NOMO-1 treated with DMSO at 0.1 percent for 48 hours (cell line): ENCODE measurements around the gene KCNQ1.

Experiments used
- DNase-seq: peaks from one replicate; lab custom pipeline; 2025; ENCODE audit not compliant: unreplicated experiment; lab: John Stamatoyannopoulos, UW

KCNQ1 gene

GRCh38 chr11:2661173-2662023 lies 216.6 kb downstream of the KCNQ1 start:
- no peak for DNase-seq

- no peak for DNase-seq
Observed at GRCh38 chr11:2662024-2662312, 217.2 kb downstream of the KCNQ1 start.

GRCh38 chr11:2662430-2663299 lies 217.9 kb downstream of the KCNQ1 start:
- no peak for DNase-seq

DNA sequence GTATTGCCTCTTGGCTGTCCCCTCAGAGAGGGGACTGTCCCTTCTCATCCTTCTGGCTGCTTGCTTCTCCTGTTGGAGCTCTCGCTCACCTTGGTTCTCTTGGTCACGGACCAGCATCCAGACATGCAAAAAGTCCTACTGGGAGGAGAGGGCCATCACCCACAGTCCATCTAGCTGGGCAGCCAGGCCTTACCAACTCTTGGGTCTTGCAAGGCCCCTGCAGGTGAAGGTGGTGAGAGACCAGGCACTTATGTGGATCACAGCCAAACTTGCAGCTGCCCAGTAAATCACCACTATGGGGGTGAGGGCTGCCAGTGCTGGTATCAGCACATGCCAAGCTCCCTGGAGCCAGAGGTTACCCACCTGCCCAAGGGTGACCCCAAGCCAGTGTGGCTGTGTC lies 218.7 kb downstream of the KCNQ1 start:
- DNase-seq: no peak

DNA sequence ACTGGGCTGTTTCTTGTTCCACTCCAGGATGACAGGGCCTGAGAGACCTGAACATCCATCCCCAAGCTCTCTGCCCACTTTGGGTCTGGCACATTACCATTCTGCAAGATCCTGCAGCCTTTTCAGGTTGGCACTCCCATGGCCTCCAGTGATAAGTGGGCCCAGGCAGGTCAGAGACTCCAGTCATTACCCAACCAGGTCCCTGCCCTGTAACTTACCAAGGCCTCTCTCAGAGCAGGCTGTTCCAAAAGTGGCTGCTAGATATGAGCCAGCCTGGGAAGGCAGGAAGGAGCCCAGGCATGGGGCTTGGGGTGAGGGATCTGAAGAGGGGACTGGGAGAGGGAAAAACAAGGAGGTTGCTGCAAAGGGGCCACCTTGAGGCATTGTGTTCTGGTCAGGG lies 219.1 kb downstream of the KCNQ1 start:
- no peak for DNase-seq

- no peak for DNase-seq
Observed at GRCh38 chr11:2664376-2664775, 219.6 kb downstream of the KCNQ1 start.

GRCh38 chr11:2664791-2665525 lies 220.2 kb downstream of the KCNQ1 start:
- no peak for DNase-seq

- no peak for DNase-seq
Observed at GRCh38 chr11:2665526-2666400, 221.0 kb downstream of the KCNQ1 start.

DNA sequence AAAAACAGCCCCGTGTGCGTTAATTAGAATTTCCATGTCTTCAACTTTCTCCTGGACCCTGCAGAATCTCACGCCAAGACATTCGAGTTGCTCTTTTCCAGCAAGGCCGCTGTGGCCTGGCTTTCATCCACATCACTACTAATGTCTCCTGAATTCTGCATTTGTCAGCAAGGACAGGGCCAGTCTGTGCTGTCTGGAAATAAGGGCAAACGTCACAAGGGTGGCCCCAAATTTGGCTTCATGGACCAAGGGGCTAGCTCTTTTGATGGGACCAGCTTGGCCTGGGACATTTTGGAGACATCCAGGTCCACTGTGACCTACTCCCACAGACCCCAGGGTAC lies 221.6 kb downstream of the KCNQ1 start:
- DNase-seq: no peak

DNA sequence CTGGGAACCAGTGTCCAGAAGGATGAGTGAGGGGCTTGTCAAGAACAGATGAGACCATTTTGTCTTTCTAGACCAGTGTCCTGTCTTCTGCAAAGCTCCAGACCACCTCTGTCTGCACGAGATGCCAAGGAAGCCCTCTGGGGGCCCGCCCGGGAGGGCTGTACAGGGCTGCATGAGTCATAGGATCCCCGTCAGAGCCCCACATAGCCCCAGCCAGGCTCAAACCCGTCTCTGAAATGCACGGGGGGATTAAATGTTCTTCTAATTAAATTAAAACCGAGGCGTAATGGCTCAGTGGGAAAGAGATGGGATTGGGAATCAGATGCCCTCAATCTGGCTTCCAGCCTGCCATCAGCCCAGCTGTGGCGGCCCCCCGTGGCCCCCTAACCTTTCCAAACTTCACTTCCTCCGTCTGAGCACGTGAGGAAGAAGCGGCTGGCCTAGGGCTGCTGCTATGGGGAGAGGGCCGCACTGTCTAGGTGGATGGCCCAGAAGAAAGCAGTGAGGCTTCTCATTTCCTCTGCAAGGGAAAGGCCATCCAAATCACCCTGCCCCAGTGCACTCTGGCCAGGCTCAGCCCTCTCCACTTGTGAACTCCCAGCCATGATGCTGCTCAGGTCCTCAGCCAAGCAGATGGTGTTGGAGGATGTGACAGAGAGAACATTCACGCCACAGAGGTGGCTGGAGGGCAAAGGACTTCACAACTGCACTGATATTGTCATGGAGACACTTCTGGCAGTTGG lies 222.2 kb downstream of the KCNQ1 start:
- no peak for DNase-seq

- no peak for DNase-seq
Observed at GRCh38 chr11:2667940-2668339, 223.1 kb downstream of the KCNQ1 start.

DNA sequence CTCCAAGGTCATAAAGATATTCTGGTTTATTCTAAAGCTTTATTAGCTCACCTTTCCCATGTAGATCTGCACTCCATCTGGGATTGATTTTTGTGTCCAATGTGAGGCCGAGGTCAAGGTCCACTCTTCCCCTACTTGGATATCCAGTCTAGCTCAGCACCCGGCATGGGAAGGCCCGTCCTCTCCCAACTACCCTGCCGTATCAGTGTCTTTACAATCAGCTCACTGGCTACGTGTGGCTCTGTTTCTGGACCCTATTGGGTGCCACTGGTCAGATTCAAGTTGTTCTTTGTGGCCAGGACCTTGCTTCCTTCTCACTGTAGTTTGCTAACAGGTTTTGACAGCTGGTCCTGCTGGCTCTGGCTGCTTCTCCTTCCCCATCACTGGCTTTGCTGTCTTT lies 224.1 kb downstream of the KCNQ1 start:
- DNase-seq: no peak

DNA sequence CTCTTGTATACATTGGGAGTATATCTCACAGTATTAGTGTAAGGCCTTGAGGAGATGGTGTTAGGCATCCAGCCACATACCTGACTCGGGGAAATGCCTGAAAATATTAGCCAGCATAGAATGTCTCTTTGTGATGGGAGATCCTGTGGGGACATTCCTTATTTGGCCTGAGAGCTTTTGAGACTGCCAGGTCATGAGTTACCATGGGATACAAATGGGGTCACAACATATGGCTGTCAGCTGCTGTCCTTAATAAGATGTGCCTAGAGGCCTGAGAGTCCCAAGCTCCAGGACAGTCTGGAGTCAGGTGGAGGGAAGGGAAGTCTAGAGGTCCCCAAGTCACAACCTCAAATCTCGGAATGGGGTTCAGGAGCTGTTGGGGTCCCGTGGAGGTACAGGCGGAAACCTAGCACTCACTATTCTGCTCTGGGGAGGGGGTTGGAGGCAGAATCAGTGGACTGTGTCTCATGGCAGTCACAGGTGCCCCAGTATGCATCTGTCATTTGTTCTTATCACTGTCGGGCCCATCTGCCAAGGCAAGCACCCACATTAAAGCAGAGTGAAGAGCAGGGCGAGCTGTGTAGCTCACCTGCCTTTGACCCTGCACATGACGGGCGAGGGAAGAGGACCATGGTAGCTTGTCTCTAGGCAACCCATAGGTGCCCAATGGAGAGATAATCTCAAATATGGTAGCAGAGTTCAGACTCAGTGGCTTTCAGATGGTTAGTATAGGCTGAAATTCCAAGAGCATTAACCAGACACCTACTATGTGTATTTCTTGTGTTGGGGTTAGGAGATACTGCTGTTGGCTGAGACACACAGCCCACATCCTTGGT lies 225.0 kb downstream of the KCNQ1 start:
- DNase-seq: no peak

- no peak for DNase-seq
Observed at GRCh38 chr11:2670541-2671100, 225.8 kb downstream of the KCNQ1 start.

- DNase-seq: no peak
Observed at GRCh38 chr11:2671748-2672147, 226.9 kb downstream of the KCNQ1 start.

DNA sequence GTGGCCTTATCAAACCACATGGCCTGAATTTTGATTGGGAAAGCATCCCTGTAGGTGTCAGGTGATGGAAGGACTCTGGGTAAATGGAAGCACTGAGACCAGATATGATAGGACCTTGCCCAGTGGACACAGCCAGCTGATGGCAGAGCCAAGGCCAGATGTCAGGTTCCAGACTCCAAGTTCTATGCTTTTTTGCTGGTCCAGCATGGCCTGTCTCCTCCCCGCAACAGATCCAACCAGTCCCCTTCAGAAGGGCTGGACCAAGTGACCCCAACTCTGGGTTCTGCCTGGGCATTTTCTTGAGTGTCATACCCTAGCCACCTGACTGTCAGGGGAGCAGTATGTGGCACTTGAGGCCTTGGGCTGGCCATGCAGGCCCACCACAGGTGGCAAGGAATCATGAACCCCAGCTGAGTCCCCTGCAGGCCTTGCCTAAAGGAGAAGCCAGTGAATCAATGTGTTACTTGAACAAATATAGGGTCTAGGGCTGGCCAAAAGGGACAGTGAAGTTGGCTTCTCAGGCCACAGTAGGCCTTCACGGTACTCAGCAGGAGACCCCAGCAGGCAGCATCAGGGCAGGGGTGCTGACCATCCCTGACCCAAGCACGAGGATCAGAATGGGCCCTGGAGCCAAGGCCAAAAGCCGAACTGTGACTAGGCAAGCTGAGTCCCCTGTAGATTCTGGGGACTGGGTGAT lies 227.9 kb downstream of the KCNQ1 start:
- no peak for DNase-seq

GRCh38 chr11:2673250-2673610 lies 228.4 kb downstream of the KCNQ1 start:
- DNase-seq: no peak

GRCh38 chr11:2673871-2674471 lies 229.2 kb downstream of the KCNQ1 start:
- DNase-seq: no peak
